OCI-LY7 (cell line): ENCODE results near the gene TRIP13.

Source experiments
- EZH2phosphoT487 ChIP-seq: fragments of 200-600 bp; sonication (generic); IDR thresholded peaks from 2 replicates; pipeline ENCODE4 v1.6.1; 2018; ENCODE audit warnings: low read depth, borderline replicate concordance, mild to moderate bottlenecking, mixed run types, antibody characterized with exemption, low read length, moderate library complexity, mixed read lengths
- TF ChIP-seq, protein P1 (sequence below): fragments of 200-600 bp; sonication (generic); conservative IDR thresholded peaks from 2 replicates; pipeline ENCODE4 v1.5.1; 2014; ENCODE audit warnings: mild to moderate bottlenecking, antibody characterized with exemption, low read length, moderate library complexity, mixed read lengths

DNA sequence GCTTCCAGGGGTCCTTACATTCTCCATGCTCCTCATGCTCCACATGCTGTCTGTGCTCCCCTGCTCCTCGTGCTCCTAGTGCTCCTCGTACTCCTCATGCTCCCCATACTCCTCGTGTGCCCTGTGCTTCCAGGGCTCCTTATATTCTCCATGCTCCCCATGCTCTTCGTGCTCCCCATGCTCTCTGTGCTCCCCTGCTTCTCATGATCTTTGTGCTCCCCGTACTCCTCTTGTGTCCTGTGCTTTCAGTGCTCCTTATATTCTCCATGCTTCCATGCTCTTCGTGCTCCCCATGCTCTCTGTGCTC is 51.9 kb downstream of the TRIP13 start:
- TF ChIP-seq, protein P1, sequence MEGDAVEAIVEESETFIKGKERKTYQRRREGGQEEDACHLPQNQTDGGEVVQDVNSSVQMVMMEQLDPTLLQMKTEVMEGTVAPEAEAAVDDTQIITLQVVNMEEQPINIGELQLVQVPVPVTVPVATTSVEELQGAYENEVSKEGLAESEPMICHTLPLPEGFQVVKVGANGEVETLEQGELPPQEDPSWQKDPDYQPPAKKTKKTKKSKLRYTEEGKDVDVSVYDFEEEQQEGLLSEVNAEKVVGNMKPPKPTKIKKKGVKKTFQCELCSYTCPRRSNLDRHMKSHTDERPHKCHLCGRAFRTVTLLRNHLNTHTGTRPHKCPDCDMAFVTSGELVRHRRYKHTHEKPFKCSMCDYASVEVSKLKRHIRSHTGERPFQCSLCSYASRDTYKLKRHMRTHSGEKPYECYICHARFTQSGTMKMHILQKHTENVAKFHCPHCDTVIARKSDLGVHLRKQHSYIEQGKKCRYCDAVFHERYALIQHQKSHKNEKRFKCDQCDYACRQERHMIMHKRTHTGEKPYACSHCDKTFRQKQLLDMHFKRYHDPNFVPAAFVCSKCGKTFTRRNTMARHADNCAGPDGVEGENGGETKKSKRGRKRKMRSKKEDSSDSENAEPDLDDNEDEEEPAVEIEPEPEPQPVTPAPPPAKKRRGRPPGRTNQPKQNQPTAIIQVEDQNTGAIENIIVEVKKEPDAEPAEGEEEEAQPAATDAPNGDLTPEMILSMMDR, result no peak
- TF ChIP-seq EZH2phosphoT487, result no peak
